CD14-positive monocyte (primary cell): Measurements from ENCODE around the gene NINJ1. TPM values are rescaled to one million over a fixed set of nuclear protein-coding genes. Genes with fewer than 3 reads are reported as not detected.
A peak's percentile ranks its signal among the peaks of the same experiment; 100 is the strongest.

ENCODE experiments used
- DNase-seq, 3 donors: peaks; one replicate each; pipeline ENCODE4 v3.0.0-alpha.2; 2011 to 2022
- H2AFZ ChIP-seq: 2 replicates; pipeline ENCODE4 v1.6.0; 2012; ENCODE audit warnings: mild to moderate bottlenecking, low read depth, low read length, inconsistent platforms; ENCODE audit not compliant: insufficient read depth, poor library complexity, severe bottlenecking
- H3K27ac ChIP-seq, 2 donors: 1 replicate in 1 of 2; 2 replicates in 1 of 2; pipeline ENCODE4 v1.5.1; 2012 to 2013; ENCODE audit warnings: low read length in 2 of 2, control low read depth in 1 of 2, inconsistent platforms in 1 of 2, low read depth in 1 of 2, mild to moderate bottlenecking in 1 of 2
- H3K27me3 ChIP-seq, 2 donors: one replicate each; pipeline versions ENCODE4 v1.6.0 to v1.6.1; 2011 to 2013; ENCODE audit warnings: low read length in 2 of 2; ENCODE audit not compliant: control insufficient read depth in 2 of 2, insufficient read depth in 2 of 2
- H3K36me3 ChIP-seq, 2 donors: replicated peaks in 1 of 2; 1 replicate in 1 of 2; 2 replicates in 1 of 2; pipeline versions ENCODE4 v1.5.1 to v1.6.1; 2012 to 2013; ENCODE audit warnings: low read length in 2 of 2, control low read depth in 1 of 2, inconsistent platforms in 1 of 2, mild to moderate bottlenecking in 1 of 2; ENCODE audit not compliant: insufficient read depth in 2 of 2, control insufficient read depth in 1 of 2
- H3K4me1 ChIP-seq, 2 donors: 1 replicate in 1 of 2; 2 replicates in 1 of 2; pipeline versions ENCODE4 v1.5.1 to v1.6.1; 2012 to 2013; ENCODE audit warnings: low read length in 2 of 2, control low read depth in 1 of 2, inconsistent platforms in 1 of 2, mild to moderate bottlenecking in 1 of 2, moderate library complexity in 1 of 2; ENCODE audit not compliant: insufficient read depth in 2 of 2, control insufficient read depth in 1 of 2
- H3K4me2 ChIP-seq: replicated peaks from 2 replicates; pipeline ENCODE3; 2012; ENCODE audit warnings: low read length, moderate library complexity, mild to moderate bottlenecking; ENCODE audit not compliant: poor library complexity, severe bottlenecking; ENCODE audit errors: extremely low read depth
- H3K4me3 ChIP-seq, 3 experiments: fragments of 200-600 bp in 1 of 3; sonication (generic) in 1 of 3; replicated peaks in 1 of 3; 1 replicate in 2 of 3; 2 replicates in 1 of 3; pipeline ENCODE4 v1.5.1; 2011 to 2013; ENCODE audit warnings: low read length in 3 of 3, mild to moderate bottlenecking in 3 of 3, control low read depth in 2 of 3, low read depth in 2 of 3, inconsistent platforms in 1 of 3, moderate library complexity in 1 of 3
- H3K79me2 ChIP-seq: 2 replicates; pipeline ENCODE4 v1.6.0; 2012; ENCODE audit warnings: mild to moderate bottlenecking, control low read depth, inconsistent platforms, low read length, moderate library complexity; ENCODE audit not compliant: insufficient read depth
- H3K9ac ChIP-seq: 2 replicates; pipeline ENCODE4 v1.6.0; 2017; ENCODE audit warnings: low read length, mild to moderate bottlenecking; ENCODE audit not compliant: insufficient read depth, poor library complexity, severe bottlenecking
- H3K9me3 ChIP-seq, 2 donors: replicated peaks in 1 of 2; 1 replicate in 1 of 2; 2 replicates in 1 of 2; pipeline versions ENCODE4 v1.5.1 to v1.6.1; 2012 to 2013; ENCODE audit warnings: low read length in 2 of 2, control low read depth in 1 of 2; ENCODE audit not compliant: control insufficient read depth in 1 of 2, insufficient read depth in 1 of 2
- H4K20me1 ChIP-seq: 2 replicates; pipeline ENCODE4 v1.6.0; 2012; ENCODE audit warnings: mild to moderate bottlenecking, low read length, control low read depth, moderate library complexity; ENCODE audit not compliant: insufficient read depth
- H3K27ac Mint-ChIP-seq, 7 donors: one replicate each; pipeline ENCODE4 v1.8.0; 2020; ENCODE audit warnings: mild to moderate bottlenecking in 7 of 7, mixed read lengths in 7 of 7, moderate library complexity in 6 of 7, inconsistent platforms in 2 of 7
- H3K27me3 Mint-ChIP-seq, 3 donors: one replicate each; pipeline ENCODE4 v1.8.0; 2021 to 2022; ENCODE audit warnings: low read depth in 3 of 3, mild to moderate bottlenecking in 3 of 3, mixed read lengths in 3 of 3, moderate library complexity in 3 of 3, inconsistent platforms in 1 of 3
- H3K36me3 Mint-ChIP-seq, 2 donors: one replicate each; pipeline ENCODE4 v1.8.0; 2020; ENCODE audit warnings: mixed read lengths in 2 of 2, inconsistent platforms in 1 of 2, mild to moderate bottlenecking in 1 of 2
- H3K4me1 Mint-ChIP-seq: one replicate; pipeline ENCODE4 v1.8.0; 2020; ENCODE audit warnings: mild to moderate bottlenecking, mixed read lengths
- H3K4me3 Mint-ChIP-seq, 2 donors: one replicate each; pipeline ENCODE4 v1.8.0; 2020; ENCODE audit warnings: mild to moderate bottlenecking in 2 of 2, mixed read lengths in 2 of 2, moderate library complexity in 1 of 2
- H3K9me3 Mint-ChIP-seq, 7 donors: one replicate each; pipeline ENCODE4 v1.8.0; 2020 to 2022; ENCODE audit warnings: mixed read lengths in 7 of 7, mild to moderate bottlenecking in 6 of 7, moderate library complexity in 6 of 7, inconsistent platforms in 2 of 7
- CTCF ChIP-seq: fragments of 200-600 bp; IDR thresholded peaks from one replicate; pipeline ENCODE4 v1.8.0; 2022; ENCODE audit warnings: antibody characterized with exemption, mild to moderate bottlenecking
- WGBS: methylation state at CpG from one replicate; pipeline ENCODE4 v1.1.5; 2013; ENCODE audit warnings: missing lambda C conversion rate; ENCODE audit not compliant: insufficient coverage; 5-methylcytosine and 5-hydroxymethylcytosine counted together
- intact Hi-C, 2 donors: fragments of 100-400 bp; cut with micrococcal nuclease; formaldehyde crosslinking; loops; one replicate each; pipeline versions ENCODE4 v1.15.0 to v1.15.1; 2023
- polyA plus RNA-seq, 3 donors: library from polyadenylated mRNA; depleted of rRNA in 1 of 3; unstranded in 2 of 3; stranded (reverse) in 1 of 3; fragments of 300-500 nt in 2 of 3; fragments of >200 nt in 1 of 3; fragmentation: Illumina TruSeq in 2 of 3; gene quantifications; 1 replicate in 2 of 3; 2 replicates in 1 of 3; pipeline ENCODE4 v1.2.3, GENCODE V29; 2012 to 2021

NINJ1 gene
- polyA plus RNA-seq, 3 donors, result 290 to 610 (median 469) TPM

- peaks cover 21% of the 10 kb centered on the region for H4K20me1 ChIP-seq
- peak in 1 of 3 donors; percentile 30 for DNase-seq
- WGBS, result 42% methylated on average over 3 of the region's 7 CpGs
- H3K9ac ChIP-seq, result peak overlapping the region; percentile 88
- peaks cover 7 to 13% of the 10 kb centered on the region in 2 donors for H3K9me3 ChIP-seq
- Mint-ChIP-seq H3K36me3 (peaks cover 20 to 28% of the 10 kb centered on the region in 2 donors), H3K9me3 (peaks cover 7 to 21% (median 14%) of the 10 kb centered on the region in 7 donors), H3K27ac (peak overlapping the region; percentile 99 to 100 (median 100)), H3K4me3 (peak overlapping the region in 1 of 2 donors; percentile 50), H3K4me1 (peaks cover 60% of the 10 kb centered on the region), H3K27me3 (peaks cover 0 to 2% (median 2%) of the 10 kb centered on the region in 3 donors)
- intact Hi-C loops, result loop anchor here (2.0 to 10.0 kb wide), 7 partner anchors 29 to 471 kb away; partner anchors contain the start of genes BICD2 (in 2 of the 2), FAM120A (in 2 of the 2) and FAM120AOS (in 2 of the 2)
- peak overlapping the region in 1 of 3 experiments; percentile 75 for H3K4me3 ChIP-seq
- no peaks in the 10 kb centered on the region for H3K27me3 ChIP-seq
- no peaks in the 10 kb centered on the region for H3K36me3 ChIP-seq
- no peak for TF ChIP-seq CTCF
- peaks cover 28% of the 10 kb centered on the region for H3K79me2 ChIP-seq
- H2AFZ ChIP-seq, result no peak overlapping the region
- peak overlapping the region; percentile 97 to 100 for H3K27ac ChIP-seq
- H3K4me1 ChIP-seq, result peaks cover 60 to 66% of the 10 kb centered on the region in 2 donors
- H3K4me2 ChIP-seq, result peak overlapping the region; percentile 75
These were observed 40.0 kb downstream of the NINJ1 start for GRCh38 chr9:93093877-93094657.

- peaks cover 7 to 21% (median 14%) of the 10 kb centered on the region in 7 donors for H3K9me3 Mint-ChIP-seq
- H3K4me3 Mint-ChIP-seq, result peak overlapping the region; percentile 50 to 81
- no peaks in the 10 kb centered on the region for H3K36me3 ChIP-seq
- H3K27me3 Mint-ChIP-seq, result peaks cover 0 to 2% (median 2%) of the 10 kb centered on the region in 3 donors
- DNase-seq, result peak in 2 of 3 donors; percentile 36 to 63
- no peaks in the 10 kb centered on the region for H3K27me3 ChIP-seq
- H3K79me2 ChIP-seq, result peaks cover 23% of the 10 kb centered on the region
- H3K4me1 ChIP-seq, result peaks cover 54 to 60% of the 10 kb centered on the region in 2 donors
- intact Hi-C loops, result loop anchor here (5.0 to 10.0 kb wide), 6 partner anchors 56 to 471 kb away; partner anchors contain the start of genes BICD2 (in 2 of the 2), FAM120A (in 2 of the 2) and FAM120AOS (in 2 of the 2)
- peaks cover 7 to 13% of the 10 kb centered on the region in 2 donors for H3K9me3 ChIP-seq
- H2AFZ ChIP-seq, result peak overlapping the region; percentile 10
- WGBS, result 12% methylated on average over 9 of the region's 11 CpGs
- peak overlapping the region; percentile 39 for H3K4me2 ChIP-seq
- H3K4me1 Mint-ChIP-seq, result peaks cover 54% of the 10 kb centered on the region
- no peak for TF ChIP-seq CTCF
- no peak overlapping the region for H3K9ac ChIP-seq
- H3K27ac ChIP-seq, result peak overlapping the region; percentile 97 to 100
- H3K27ac Mint-ChIP-seq, result peak overlapping the region; percentile 75 to 100 (median 99)
- peak overlapping the region in 1 of 3 experiments; percentile 39 for H3K4me3 ChIP-seq
- peaks cover 27 to 32% of the 10 kb centered on the region in 2 donors for H3K36me3 Mint-ChIP-seq
- H4K20me1 ChIP-seq, result peaks cover 17% of the 10 kb centered on the region
These were observed 40.7 kb downstream of the NINJ1 start for GRCh38 chr9:93093127-93093876.
